ENCODE measurements around the gene ITGB3.

GRCh38 chr17:47273245-47273644 is 19.6 kb downstream of the ITGB3 start:
- TF ChIP-seq, protein P1, sequence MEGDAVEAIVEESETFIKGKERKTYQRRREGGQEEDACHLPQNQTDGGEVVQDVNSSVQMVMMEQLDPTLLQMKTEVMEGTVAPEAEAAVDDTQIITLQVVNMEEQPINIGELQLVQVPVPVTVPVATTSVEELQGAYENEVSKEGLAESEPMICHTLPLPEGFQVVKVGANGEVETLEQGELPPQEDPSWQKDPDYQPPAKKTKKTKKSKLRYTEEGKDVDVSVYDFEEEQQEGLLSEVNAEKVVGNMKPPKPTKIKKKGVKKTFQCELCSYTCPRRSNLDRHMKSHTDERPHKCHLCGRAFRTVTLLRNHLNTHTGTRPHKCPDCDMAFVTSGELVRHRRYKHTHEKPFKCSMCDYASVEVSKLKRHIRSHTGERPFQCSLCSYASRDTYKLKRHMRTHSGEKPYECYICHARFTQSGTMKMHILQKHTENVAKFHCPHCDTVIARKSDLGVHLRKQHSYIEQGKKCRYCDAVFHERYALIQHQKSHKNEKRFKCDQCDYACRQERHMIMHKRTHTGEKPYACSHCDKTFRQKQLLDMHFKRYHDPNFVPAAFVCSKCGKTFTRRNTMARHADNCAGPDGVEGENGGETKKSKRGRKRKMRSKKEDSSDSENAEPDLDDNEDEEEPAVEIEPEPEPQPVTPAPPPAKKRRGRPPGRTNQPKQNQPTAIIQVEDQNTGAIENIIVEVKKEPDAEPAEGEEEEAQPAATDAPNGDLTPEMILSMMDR (IDR thresholded peaks at IDR 0.05; ENCODE audit: borderline replicate concordance, extremely low read depth, low read length, poor library complexity, severe bottlenecking) = no peak
- no peak for TF ChIP-seq EZH2 (IDR thresholded peaks at IDR 0.05; ENCODE audit: borderline replicate concordance, low read depth, low read length, severe bottlenecking)
